GM19328 (cell line): ENCODE measurements around the gene TNRC6A.

Source experiments
- ATAC-seq: cut with Tn5 transposase; IDR thresholded peaks from one replicate; pipeline ENCODE4 v1.9.1; 2021; ENCODE audit warnings: mild to moderate bottlenecking, moderate library complexity; ENCODE audit not compliant: unreplicated experiment

TNRC6A gene

DNA sequence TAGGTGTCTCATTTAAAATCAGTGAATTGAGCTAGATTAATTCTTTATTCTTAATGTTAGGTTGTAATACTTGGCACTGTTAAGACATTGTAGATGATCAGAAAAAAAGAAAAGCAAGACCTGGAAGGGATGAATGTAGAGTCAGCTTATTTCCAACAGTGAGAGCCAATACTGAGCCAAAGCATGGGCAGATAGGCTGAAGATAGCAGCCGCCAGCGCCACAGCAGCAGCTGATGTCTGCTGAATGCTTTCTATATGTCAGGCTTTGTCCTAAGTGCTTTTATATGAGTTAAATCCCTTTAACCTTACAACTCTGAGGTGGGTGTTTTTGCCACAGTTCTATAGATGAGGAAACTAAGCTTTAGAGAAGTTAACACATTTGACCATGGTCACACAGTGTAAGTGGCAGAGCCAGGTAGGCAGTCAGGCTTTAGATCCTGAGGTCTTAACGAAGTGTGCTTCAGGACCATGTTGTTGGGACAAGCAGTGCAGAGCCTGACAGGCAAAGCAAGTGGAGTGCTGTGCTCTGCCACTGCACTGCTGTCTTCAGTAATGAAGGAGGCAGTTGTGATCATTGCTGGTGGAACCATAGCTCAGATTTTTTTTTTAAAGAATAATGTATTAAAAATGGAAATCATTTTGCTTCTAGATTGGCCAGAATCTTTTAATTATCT is 25.9 kb downstream of the TNRC6A start:
- ATAC-seq, result no peak

DNA sequence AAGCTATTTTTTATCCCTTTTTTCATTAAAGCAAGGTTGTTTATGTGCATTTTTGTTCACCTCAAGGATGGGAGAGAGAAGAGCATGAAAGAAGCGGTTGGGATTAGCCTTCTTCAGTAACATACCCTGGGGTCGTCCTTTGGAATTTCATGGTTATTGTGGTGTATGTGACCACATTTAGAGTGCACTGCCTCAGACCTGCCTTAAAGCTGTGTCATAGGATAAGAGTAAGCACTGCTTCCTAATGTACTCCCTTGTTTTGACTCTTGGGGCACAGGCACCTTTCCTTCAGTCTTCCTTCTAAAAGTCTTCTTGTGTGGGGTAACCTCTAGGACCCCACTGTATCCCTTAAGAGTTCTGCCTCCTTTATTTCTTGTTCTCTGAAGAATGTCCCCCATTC is 28.9 kb downstream of the TNRC6A start:
- ATAC-seq, result no peak

DNA sequence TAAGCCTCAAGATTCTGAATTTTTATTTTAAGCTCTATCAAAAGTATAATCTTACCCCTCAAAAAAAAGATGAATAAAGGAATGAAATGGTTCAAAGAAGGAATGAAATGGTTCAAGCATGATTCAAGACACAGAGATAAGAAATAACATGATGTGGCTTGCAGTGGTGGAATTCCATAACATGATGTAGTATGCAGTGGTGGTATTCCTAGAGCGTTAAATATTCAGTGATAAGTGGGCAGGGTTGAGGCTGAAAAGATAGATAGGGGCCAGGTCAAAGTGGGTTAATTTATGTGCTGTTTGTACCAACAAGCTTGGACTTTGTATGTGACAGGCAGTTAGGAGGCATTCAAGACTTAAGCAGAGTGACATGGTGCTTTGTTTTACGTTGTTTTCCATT is 29.6 kb downstream of the TNRC6A start:
- ATAC-seq, result no peak

DNA sequence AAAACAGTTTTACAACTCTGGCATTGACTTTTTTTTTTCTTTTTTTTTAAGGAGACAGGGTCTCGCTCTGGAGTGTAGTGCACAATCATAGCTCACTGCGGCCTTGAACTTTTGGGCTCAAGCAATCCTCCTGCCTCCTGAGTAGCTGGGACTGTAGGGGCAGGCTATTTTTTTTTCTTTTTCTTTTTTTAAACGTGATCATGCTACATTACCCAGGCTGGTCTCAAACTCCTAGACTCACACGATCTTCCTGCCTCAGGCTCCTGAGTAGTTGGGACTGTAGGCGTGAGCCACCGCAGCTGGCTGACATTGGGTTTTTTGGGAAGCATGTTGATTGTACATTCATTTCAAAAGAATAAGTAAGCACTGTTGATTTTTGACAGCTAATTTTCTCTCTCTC is 32.1 kb downstream of the TNRC6A start:
- no peak for ATAC-seq

DNA sequence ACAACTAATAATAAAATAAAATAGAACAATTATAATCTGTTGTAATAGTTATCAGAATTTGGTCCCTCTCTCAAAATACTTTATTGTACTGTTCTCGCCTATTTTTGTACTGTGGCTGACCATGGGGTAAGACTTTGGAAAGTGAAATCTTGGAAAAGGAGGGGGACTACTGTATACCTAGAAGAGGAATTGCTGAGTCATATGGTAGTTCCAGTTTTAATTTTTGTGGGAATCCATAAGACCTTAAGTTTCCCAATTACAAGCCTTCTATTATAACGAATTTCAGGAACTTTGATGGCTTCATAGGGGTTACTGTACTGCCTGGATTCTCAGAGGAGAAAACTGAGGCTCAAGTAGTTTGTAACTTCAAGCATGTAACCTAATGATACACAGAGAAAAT is 35.5 kb downstream of the TNRC6A start:
- no peak for ATAC-seq

DNA sequence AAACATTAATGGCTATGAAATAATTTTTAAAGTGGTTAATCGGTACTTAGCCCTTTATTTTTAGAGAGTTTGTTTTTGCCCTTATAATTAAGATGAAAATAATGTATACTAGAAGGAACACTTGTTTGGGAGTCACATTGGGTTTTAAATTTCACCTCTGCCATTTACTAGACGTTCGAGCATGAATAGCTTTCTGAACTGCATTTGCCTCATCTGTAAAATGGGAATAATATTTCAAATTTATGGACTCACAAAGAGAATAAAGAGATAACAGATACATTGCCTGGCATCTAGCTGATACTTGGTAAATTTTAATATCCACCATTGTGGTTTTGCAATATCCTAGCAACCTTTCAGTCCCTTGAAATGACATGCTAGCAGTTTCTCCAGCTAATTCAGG is 36.6 kb downstream of the TNRC6A start:
- ATAC-seq, result no peak

GRCh38 chr16:24769806-24770205 is 40.4 kb downstream of the TNRC6A start:
- no peak for ATAC-seq

DNA sequence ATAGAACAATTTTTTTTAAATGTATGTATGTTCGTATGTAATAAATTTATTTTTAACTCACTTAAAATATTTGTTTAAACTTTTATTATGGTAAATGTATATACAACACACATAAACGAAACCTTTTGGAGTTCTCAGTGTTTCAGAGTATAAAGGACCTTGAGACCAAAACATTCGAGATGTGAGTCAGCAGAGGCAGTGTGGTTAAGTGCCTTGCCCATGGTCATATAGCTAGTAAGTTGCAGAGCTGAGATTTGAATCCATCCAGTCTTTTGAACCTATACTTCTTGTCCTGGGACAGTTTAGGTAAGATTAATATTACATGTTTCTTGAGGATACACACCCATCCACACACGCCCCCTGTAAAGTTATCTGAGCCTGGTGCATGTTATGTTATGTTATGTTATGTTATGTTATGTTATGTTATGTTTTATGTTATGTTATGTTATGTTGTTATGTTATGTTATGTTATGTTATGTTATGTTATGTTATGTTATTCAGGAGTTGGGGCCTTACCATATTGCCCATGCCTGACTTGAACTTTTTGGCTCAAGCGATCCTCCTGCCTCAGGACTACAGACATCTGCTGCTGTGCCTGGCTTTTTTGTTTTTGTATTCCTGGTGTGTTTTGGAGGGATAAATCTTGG is 41.8 kb downstream of the TNRC6A start:
- ATAC-seq, result no peak

- no peak for ATAC-seq
These were observed 42.3 kb downstream of the TNRC6A start for GRCh38 chr16:24771779-24772157.

GRCh38 chr16:24773771-24774427 is 44.4 kb downstream of the TNRC6A start:
- ATAC-seq, result no peak

GRCh38 chr16:24774510-24774909 is 45.1 kb downstream of the TNRC6A start:
- no peak for ATAC-seq

DNA sequence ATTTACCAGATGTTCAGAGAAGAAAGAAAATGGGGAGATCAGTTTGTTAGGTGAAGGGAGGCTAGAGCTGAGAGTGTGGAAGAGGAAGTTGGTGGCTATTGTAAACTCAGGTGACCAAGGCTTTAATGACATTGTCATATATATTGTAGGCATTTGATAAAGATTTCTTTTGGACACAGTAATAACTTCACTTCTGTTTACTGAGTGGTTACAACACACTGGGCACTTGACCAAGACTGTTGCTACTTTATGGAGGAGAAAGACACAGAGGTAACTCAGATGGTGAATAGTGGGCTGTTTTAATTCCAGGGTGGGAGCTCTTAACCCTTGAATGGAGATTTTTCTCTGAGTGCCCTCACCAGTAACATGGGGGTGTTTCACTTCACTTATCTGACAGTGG is 46.0 kb downstream of the TNRC6A start:
- no peak for ATAC-seq

DNA sequence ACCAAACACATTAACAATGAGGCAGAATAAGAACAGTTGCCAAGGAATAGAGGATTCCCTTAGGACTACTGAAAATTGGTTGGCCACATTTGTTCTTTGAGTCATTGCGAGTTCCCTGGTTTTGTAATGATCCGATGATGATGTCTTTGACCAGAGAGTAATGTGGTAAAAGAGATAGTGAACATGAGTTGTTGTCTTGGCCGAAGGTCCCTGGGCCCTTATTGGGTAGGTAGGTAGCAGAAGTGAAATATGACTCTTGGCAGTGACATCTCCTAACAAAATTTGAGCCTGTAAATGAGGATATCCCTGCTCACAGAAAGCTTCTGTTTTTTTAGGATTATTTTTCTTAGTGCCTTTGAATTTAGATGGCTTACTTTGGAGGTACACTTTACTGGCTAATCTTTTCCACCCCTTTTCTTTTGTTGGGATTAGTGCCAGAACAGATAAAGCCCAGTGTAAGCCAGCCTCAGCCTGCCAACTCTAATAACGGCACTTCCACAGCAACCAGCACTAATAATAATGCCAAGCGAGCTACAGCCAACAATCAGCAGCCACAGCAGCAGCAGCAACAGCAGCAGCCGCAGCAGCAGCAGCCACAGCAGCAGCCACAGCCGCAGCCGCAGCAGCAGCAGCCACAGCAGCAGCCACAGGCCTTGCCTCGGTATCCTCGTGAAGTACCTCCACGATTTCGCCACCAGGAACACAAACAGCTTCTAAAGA is 47.2 kb downstream of the TNRC6A start:
- ATAC-seq, result no peak

DNA sequence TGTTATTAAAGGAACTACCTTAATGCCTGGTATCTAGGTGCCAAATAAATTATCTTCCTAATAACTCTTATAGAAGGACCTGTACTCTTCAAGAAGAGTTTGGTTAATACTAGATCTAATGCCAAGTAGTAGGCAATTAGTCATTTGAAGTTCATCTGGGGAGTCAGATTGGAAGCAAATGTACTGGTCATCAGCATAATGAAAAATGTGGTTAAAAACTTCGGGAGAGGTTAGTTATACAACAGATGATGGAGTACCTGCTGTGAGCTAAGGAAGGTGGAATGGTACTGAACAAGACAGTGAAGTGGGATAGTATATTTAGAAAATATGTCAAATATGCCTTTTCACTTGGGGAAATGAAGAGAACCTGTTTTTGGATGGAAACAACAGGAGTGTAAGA is 49.2 kb downstream of the TNRC6A start:
- no peak for ATAC-seq

GRCh38 chr16:24781256-24781655 is 51.8 kb downstream of the TNRC6A start:
- no peak for ATAC-seq

- no peak for ATAC-seq
These were observed 54.7 kb downstream of the TNRC6A start for GRCh38 chr16:24784121-24784520.

GRCh38 chr16:24789881-24790280 is 60.4 kb downstream of the TNRC6A start:
- ATAC-seq, result no peak

DNA sequence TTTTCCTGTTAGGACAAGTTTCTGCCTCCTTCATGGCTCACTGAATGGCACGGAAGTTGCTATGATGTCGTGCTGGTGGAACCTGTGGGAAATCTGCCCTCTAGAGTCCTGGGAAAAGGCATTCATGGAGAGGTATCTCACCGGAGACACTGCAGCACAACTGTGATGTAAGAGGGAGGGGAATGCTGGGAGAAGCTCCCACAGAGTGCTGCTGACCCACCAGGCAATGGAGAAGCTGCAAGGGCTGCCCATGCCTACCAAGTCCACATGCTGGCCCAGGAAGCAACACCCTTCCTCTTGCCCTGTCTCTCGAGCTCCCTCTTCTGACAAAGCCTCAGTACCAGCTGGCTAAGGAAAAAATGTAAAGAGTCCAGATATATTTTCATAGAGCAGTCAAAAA is 71.1 kb downstream of the TNRC6A start:
- no peak for ATAC-seq

DNA sequence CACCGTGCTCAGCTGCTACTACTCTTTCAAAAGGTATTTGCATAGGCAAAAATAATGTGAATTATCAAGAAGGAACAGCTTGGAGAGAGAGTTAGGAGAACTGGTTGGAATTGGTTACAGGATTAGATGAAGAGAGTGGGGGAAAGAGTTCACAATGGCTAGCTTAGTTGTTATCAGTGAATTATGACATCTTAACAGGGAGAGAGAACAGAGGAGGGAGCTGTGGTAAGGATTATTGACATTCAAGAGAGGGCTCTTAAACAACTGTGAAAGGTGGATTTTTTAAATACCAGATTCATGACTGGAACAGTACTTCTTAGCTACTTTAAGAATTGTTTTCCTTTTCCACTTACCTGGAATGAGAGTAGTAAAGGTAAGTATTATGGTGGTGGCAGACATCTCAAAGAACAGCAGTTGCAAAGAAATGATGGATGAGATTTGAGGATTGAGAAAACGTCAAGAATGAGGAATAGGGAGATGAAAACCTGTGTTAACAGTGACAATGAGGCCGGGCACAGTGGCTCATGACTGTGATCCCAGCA is 72.4 kb downstream of the TNRC6A start:
- ATAC-seq, result no peak

DNA sequence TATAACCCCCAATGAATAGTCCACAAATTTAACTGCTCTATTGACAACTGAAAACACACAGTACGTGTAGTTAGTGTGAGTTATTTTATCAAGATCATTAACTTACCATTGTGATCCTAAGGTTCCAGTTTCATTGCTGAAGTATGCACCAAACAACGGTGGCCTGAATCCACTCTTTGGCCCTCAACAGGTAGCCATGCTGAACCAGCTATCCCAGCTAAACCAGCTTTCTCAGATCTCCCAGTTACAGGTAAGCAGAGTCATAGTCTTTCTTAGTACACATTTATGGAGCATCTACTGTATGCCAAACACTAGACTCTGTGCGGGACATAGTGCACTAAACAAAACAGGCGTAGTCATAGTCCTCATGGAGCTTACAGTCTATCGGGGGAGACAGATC is 76.0 kb downstream of the TNRC6A start:
- no peak for ATAC-seq

- ATAC-seq, result no peak
These were observed 77.8 kb downstream of the TNRC6A start for GRCh38 chr16:24807301-24807700.
